KMS-11 (cell line): Measurements from ENCODE around the gene RANBP17.

ENCODE experiments used
- H2AFZ ChIP-seq: fragments of 200-600 bp; sonication (generic); 2 replicates; pipeline ENCODE4 v1.6.1; 2016; ENCODE audit warnings: antibody characterized with exemption, mixed run types, low read depth
- H3K27ac ChIP-seq: fragments of 200-600 bp; sonication (generic); 2 replicates; pipeline ENCODE4 v1.6.1; 2016; ENCODE audit warnings: mild to moderate bottlenecking, mixed run types
- H3K27me3 ChIP-seq: fragments of 200-600 bp; sonication (generic); 2 replicates; pipeline ENCODE4 v1.6.1; 2017; ENCODE audit warnings: mild to moderate bottlenecking, low read depth, mixed run types, moderate library complexity; ENCODE audit not compliant: insufficient read depth
- H3K36me3 ChIP-seq: fragments of 200-600 bp; sonication (generic); 2 replicates; pipeline ENCODE4 v1.6.1; 2017; ENCODE audit warnings: mild to moderate bottlenecking, mixed run types; ENCODE audit not compliant: insufficient read depth
- H3K4me1 ChIP-seq: fragments of 200-600 bp; sonication (generic); 2 replicates; pipeline ENCODE4 v1.6.1; 2016; ENCODE audit warnings: mild to moderate bottlenecking, low read depth, mixed run types; ENCODE audit not compliant: poor library complexity, severe bottlenecking
- H3K4me2 ChIP-seq: fragments of 200-600 bp; sonication (generic); 2 replicates; pipeline ENCODE4 v1.7.0; 2016; ENCODE audit warnings: mild to moderate bottlenecking, mixed run types
- H3K4me3 ChIP-seq: fragments of 200-600 bp; sonication (generic); IDR thresholded peaks from 2 replicates; pipeline ENCODE4 v1.6.1; 2017; ENCODE audit warnings: low read depth, low read length, mixed read lengths; ENCODE audit not compliant: insufficient read depth
- H3K79me2 ChIP-seq: fragments of 200-600 bp; sonication (generic); 2 replicates; pipeline ENCODE4 v1.6.1; 2016; ENCODE audit warnings: low read depth, mixed run types; ENCODE audit not compliant: insufficient read depth
- H3K9ac ChIP-seq: fragments of 200-600 bp; sonication (generic); 2 replicates; pipeline ENCODE4 v1.6.1; 2016; ENCODE audit warnings: mild to moderate bottlenecking, mixed run types
- H4K20me1 ChIP-seq: fragments of 200-600 bp; sonication (generic); 2 replicates; pipeline ENCODE4 v1.6.1; 2016; ENCODE audit warnings: mild to moderate bottlenecking, mixed run types; ENCODE audit not compliant: insufficient read depth
- CTCF ChIP-seq: fragments of 200-600 bp; sonication (generic); conservative IDR thresholded peaks from 2 replicates; pipeline ENCODE4 v1.6.1; 2017; ENCODE audit warnings: low read depth, mild to moderate bottlenecking, antibody characterized with exemption, low read length, moderate library complexity, mixed read lengths

Gene RANBP17

GRCh38 chr5:171263181-171263580 lies 401.4 kb downstream of the RANBP17 start:
- Histone ChIP-seq H4K20me1 (no peaks in the 10 kb centered on the region), H3K27ac (no peak overlapping the region), H2AFZ (no peak overlapping the region), H3K36me3 (no peaks in the 10 kb centered on the region), H3K9ac (no peak overlapping the region), H3K4me1 (no peaks in the 10 kb centered on the region), H3K4me2 (no peak overlapping the region), H3K79me2 (no peaks in the 10 kb centered on the region), H3K4me3 (no peak overlapping the region), H3K27me3 (no peaks in the 10 kb centered on the region)
- TF ChIP-seq CTCF, result no peak

DNA sequence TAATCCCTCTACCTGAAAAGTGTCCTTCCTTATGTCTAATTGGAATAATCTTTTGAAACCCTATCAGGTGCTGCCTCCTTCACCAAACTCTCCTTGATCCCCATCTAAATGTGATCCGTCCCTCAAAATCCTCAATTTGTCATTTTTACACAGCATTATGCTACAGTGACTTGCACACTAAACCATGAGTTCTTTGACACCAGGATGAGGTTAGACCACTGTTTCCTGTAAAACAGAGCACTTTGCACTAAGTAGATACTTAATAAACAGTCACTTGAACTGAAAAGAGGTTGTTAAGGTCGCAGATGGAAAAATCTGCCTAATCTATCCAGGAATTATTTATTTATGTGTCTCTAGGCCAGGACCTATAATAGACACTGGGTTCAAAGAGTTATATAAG lies 403.0 kb downstream of the RANBP17 start:
- H3K27ac ChIP-seq, result no peak overlapping the region
- no peaks in the 10 kb centered on the region for H3K27me3 ChIP-seq
- no peak overlapping the region for H2AFZ ChIP-seq
- no peaks in the 10 kb centered on the region for H4K20me1 ChIP-seq
- TF ChIP-seq CTCF, result no peak
- H3K4me2 ChIP-seq, result no peak overlapping the region
- H3K79me2 ChIP-seq, result no peaks in the 10 kb centered on the region
- no peaks in the 10 kb centered on the region for H3K4me1 ChIP-seq
- H3K9ac ChIP-seq, result no peak overlapping the region
- H3K36me3 ChIP-seq, result no peaks in the 10 kb centered on the region
- no peak overlapping the region for H3K4me3 ChIP-seq

DNA sequence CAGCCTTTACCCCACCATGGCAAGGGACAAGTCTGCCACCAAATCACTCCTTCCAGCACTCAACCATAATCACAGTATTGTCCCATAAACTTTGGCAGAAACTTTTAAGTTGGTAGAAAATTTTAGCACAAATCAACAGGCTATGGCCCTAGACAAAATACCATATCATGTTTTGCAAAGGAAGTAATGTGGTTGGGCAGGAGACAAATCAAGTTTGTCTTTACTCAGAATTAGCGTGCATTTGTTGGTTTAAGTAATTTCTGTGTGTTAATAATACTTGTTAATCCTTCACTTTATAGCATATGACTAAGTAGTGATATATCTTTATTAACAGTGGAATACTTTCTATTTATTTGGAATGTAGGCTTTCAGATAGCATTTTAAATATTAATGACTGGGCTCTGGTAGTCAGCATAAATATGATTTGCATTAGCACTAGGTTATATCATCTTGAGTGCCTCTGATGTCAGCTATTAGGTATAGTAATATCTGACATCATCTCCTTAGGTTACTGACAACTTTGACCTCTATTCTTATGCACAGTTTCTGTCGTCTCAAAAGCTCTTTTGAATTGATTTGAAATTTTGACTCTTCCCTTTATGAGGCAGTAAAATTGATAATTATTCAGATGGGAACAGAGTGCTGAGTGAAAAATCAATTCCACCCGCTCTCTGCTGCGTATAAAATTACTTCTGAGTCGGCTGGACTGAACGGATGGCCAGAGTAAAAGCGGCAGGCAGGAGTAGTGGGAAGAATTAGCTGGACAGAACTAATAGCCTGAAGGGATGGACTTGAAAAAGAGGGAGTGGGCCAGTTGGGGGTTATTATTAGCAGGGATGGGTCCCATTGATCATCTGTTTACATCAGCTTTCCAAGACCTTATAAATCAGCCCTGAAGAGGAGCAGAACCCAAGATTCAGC lies 407.1 kb downstream of the RANBP17 start:
- no peak overlapping the region for H3K9ac ChIP-seq
- no peaks in the 10 kb centered on the region for H3K79me2 ChIP-seq
- H4K20me1 ChIP-seq, result no peaks in the 10 kb centered on the region
- H3K27me3 ChIP-seq, result no peaks in the 10 kb centered on the region
- H3K4me3 ChIP-seq, result no peak overlapping the region
- no peak overlapping the region for H3K27ac ChIP-seq
- no peak overlapping the region for H2AFZ ChIP-seq
- H3K4me2 ChIP-seq, result no peak overlapping the region
- H3K4me1 ChIP-seq, result no peaks in the 10 kb centered on the region
- H3K36me3 ChIP-seq, result no peaks in the 10 kb centered on the region
- no peak for TF ChIP-seq CTCF

- H3K27me3 ChIP-seq, result no peaks in the 10 kb centered on the region
- H3K4me3 ChIP-seq, result no peak overlapping the region
- no peak overlapping the region for H3K9ac ChIP-seq
- H3K79me2 ChIP-seq, result no peaks in the 10 kb centered on the region
- no peak overlapping the region for H3K27ac ChIP-seq
- no peaks in the 10 kb centered on the region for H3K36me3 ChIP-seq
- no peaks in the 10 kb centered on the region for H3K4me1 ChIP-seq
- no peak for TF ChIP-seq CTCF
- H3K4me2 ChIP-seq, result no peak overlapping the region
- H2AFZ ChIP-seq, result no peak overlapping the region
- no peaks in the 10 kb centered on the region for H4K20me1 ChIP-seq
Observed at GRCh38 chr5:171269717-171270116, 407.9 kb downstream of the RANBP17 start.
